GM19372 (cell line): ENCODE measurements around the gene CLEC17A.
"Not testable (repeated sequence)": the region's sequence is repeated elsewhere in the genome, so short reads cannot be mapped to it uniquely, and the experiment has no call there.

Experiments used
- ATAC-seq: cut with Tn5 transposase; IDR thresholded peaks from one replicate; pipeline ENCODE4 v1.9.1; 2021; ENCODE audit warnings: mild to moderate bottlenecking, low read depth, moderate library complexity; ENCODE audit not compliant: unreplicated experiment

The CLEC17A gene

DNA sequence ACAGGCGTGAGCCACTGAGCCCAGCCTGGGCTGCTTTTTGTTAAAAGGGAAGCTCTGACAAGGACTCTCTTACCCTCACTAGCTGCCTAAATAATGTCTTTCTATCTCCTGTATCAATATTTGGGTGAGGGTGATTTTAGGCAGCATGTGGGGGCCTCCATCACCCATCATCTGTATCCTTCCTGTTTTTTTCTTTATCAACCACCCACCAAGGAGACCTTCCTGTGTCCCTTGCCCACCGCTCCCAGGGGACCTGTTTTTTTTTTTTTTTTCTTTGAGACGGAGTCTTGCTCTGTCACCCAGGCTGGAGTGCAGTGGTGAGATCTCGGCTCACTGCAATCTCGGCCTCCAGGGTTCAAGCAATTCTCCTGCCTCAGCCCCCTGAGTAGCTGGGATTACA lies 5.6 kb upstream of the CLEC17A start:
- ATAC-seq: no peak

- no peak for ATAC-seq
These were observed 4.9 kb upstream of the CLEC17A start for GRCh38 chr19:14577885-14578427.

- ATAC-seq: no peak
These were observed 2.2 kb upstream of the CLEC17A start for GRCh38 chr19:14580623-14581237.

DNA sequence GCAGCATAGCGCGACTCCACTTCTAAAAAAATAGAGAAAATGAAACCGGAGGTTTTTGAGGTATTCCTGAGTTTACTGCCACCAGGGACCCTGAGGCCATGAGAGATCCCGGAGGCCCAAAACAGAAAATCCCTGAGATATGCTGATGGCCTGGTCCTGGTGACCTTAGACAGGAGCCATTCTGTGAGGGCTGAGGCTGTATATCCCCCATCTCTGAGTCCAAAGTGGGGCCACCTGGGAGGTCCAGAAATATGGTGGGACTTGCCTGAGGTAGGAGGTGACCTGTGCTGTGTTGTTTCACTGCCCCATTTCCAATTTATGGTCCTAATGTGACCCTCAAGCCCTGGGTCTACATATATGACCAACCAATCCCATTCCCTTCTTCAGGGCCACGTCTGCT lies 1.5 kb downstream of the CLEC17A start:
- not testable (repeated sequence) for ATAC-seq

DNA sequence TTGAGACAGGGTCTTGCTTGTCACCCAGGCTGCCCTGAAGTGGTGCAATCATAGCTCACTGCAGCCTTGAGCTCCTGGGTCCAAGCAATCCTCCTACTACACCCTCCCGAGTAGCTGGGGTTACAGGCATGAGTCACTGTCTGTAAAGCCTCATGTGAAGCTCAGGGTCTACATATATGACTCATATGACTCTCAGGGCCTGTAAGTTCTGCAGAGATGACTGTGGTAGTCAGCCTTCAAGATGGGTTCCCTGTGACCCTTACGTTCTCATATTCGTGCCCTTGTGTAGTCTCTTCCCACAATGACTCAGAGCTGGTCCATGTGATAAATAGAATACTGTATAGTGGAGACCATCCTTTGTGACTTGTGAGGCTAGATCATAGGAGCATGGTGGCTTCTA lies 2.3 kb downstream of the CLEC17A start:
- ATAC-seq: not testable (repeated sequence)

DNA sequence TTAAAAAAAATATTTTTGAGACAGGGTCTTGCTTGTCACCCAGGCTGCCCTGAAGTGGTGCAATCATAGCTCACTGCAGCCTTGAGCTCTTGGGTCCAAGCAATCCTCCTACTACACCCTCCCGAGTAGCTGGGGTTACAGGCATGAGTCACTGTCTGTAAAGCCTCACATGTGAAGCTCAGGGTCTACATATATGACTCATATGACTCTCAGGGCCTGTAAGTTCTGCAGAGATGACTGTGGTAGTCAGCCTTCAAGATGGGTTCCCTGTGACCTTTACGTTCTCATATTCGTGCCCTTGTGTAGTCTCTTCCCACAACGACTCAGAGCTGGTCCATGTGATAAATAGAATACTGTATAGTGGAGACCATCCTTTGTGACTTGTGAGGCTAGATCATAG lies 6.5 kb downstream of the CLEC17A start:
- not testable (repeated sequence) for ATAC-seq

- no peak for ATAC-seq
These were observed 12.7 kb downstream of the CLEC17A start for GRCh38 chr19:14595558-14595957.

GRCh38 chr19:14599548-14600147 lies 16.8 kb downstream of the CLEC17A start:
- no peak for ATAC-seq

GRCh38 chr19:14603990-14604387 lies 21.1 kb downstream of the CLEC17A start:
- no peak for ATAC-seq

DNA sequence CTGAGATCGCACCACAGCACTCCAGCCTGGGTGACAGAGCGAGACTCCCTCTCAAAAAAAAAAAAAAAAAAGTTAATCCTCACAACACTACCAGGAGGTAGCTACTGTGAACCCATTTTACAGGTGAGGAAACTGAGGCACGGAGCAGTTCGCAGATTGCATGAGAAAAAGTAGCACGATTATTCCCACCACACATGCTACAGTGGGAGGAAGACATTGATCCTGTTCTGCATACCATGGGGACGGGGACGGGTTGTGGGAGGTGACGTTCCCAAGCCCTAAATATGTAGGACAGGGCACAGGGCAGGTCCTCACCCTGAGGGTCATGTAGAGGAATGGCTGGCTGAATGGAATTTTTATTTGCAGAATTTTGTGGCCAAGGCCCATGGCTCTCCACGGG lies 23.7 kb downstream of the CLEC17A start:
- no peak for ATAC-seq

GRCh38 chr19:14611051-14611450 lies 28.2 kb downstream of the CLEC17A start:
- no peak for ATAC-seq

DNA sequence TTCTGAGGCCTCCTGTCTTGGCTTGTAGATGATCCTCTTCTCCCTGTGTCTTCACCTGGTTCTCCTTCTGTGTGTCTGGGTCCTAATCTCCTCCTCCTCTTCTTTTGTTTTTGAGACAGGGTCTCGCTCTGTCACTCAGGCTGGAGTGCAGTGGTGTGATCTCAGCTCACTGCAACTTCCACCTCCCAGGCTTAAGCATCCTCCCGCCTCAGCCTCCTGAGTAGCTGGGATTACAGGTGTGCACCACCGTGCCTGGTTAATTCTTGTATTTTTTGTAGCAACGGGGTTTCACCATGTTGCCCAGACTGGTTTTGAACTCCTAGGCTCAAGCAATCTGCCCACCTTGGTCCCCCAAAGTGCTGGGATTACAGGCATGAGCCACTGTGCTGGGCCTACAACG lies 29.4 kb downstream of the CLEC17A start:
- ATAC-seq: not testable (repeated sequence)

DNA sequence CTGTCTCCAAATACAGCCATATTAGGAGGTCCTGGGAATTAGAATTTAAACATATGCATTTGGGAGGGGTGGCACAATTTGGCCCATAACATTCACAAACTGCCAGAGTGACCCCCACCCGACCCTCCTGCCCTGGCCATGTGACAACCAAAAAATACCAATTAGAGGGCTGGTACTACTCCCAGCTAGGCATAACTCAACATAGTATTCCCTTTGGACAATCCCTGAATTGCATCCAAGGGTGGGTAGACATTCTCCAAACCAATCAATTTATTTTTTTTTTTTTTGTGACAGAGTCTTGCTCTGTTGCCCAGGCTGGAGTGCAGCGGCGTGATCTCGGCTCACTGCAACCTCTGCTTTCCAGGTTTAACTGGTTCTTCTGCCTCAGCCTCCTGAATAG lies 29.8 kb downstream of the CLEC17A start:
- ATAC-seq: no peak

GRCh38 chr19:14613399-14614098 lies 30.7 kb downstream of the CLEC17A start:
- not testable (repeated sequence) for ATAC-seq

- ATAC-seq: no peak
These were observed 31.2 kb downstream of the CLEC17A start for GRCh38 chr19:14614099-14614412.

DNA sequence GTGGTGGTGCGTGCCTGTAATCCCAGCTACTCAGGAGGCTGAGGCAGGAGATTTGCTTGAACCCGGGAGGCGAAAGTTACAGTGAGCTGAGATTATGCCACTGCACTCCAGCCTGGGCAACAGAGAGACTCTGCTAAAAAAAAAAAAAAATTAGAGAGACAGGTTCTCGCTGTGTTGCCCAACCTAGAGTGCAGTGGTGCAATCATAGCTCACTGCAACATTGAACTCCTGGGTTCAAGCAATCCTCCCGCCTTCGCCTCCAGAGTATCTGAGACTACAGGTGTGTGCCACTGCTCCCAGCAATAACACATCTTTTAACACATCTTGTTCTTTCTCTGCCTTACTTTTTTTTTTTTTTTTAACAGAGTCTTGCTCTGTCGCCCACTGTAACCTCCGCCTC lies 32.7 kb downstream of the CLEC17A start:
- no peak for ATAC-seq

GRCh38 chr19:14616407-14616806 lies 33.5 kb downstream of the CLEC17A start:
- no peak for ATAC-seq

GRCh38 chr19:14619404-14619803 lies 36.5 kb downstream of the CLEC17A start:
- no peak for ATAC-seq

DNA sequence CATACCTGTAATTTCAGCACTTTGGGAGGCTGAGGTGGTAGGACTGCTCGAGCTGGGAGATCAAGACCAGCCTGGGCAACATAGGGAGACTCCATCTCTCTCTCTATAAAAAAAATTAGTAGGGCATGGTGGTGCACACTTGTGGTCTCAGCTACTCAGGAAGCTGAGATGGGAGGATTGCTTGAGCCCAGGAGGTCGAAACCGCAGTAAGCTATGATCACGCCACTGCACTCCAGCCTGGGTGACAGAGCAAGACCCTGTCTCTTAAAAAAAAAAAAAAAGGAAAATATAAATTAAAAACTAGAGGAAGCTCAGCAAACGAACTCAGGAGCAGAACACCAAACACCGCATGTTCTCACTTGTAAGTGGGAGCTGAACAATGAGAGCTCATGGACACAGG lies 41.6 kb downstream of the CLEC17A start:
- ATAC-seq: not testable (repeated sequence)

DNA sequence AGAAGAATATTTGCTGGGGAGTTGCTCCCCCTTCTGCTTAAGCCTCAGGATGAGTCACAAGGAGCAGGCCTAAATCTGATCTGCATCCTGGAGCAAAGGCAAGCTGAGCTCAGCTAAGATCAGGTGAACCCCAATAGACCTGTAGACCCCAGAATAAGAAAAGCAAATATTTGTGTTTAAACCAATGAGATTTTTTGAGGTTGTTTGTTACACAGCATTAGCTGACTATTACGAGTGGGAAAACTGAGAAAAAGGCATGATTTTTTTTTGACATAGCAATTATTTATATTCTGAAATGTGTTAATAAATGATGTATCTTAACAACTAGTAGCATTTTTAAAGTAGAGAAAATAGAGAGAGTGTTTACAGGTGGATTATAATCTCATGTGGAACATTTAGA lies 46.7 kb downstream of the CLEC17A start:
- ATAC-seq: no peak

- ATAC-seq: no peak
These were observed 49.4 kb downstream of the CLEC17A start for GRCh38 chr19:14632286-14632685.
